ENCODE measurements around the gene KRTAP10-2. TPM values are rescaled to one million over a fixed set of nuclear protein-coding genes. Genes with fewer than 3 reads are reported as not detected.
"Not testable (repeated sequence)": the region's sequence is repeated elsewhere in the genome, so short reads cannot be mapped to it uniquely, and the experiment has no call there.

KRTAP10-2 gene
- total RNA-seq, 6 experiments from 2014 or later, result not detected

DNA sequence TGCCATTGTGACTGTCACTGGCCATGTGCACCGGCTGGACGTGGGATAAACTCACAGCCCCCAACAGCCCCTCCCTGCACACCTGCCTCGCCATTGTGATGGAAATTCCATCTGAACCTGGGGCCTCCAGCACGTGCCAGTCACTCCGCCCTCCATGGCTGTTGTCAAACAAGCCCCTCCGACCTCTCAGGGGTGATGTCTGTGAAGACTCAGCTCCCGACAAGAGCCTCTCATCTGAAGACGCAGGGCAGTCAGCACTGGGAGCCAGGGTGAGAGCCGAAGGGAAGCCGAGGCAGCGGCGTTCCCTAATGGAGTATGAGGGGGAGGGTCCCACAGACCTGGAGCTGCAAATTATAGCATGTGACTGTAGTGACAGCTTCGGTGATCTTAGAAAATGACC is 1.4 kb upstream of the KRTAP10-2 start:
- Mint-ChIP-seq H3K4me3 (no peak overlapping the region), H3K27ac (no peak overlapping the region), H3K36me3 (ENCODE audit: low read depth) (no peaks in the 10 kb centered on the region; the same call in 1 of the 2 replicates), H3K4me1 (ENCODE audit: low read depth) (no peaks in the 10 kb centered on the region), H3K9me3 (peaks cover 12% of the 10 kb centered on the region; the same call in 1 of the 2 replicates), H3K27me3 (ENCODE audit: insufficient read depth) (peaks cover 19% of the 10 kb centered on the region)
- DNase-seq, result no peak
- TF ChIP-seq, protein P1, sequence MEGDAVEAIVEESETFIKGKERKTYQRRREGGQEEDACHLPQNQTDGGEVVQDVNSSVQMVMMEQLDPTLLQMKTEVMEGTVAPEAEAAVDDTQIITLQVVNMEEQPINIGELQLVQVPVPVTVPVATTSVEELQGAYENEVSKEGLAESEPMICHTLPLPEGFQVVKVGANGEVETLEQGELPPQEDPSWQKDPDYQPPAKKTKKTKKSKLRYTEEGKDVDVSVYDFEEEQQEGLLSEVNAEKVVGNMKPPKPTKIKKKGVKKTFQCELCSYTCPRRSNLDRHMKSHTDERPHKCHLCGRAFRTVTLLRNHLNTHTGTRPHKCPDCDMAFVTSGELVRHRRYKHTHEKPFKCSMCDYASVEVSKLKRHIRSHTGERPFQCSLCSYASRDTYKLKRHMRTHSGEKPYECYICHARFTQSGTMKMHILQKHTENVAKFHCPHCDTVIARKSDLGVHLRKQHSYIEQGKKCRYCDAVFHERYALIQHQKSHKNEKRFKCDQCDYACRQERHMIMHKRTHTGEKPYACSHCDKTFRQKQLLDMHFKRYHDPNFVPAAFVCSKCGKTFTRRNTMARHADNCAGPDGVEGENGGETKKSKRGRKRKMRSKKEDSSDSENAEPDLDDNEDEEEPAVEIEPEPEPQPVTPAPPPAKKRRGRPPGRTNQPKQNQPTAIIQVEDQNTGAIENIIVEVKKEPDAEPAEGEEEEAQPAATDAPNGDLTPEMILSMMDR (IDR thresholded peaks at IDR 0.05), result no peak

DNA sequence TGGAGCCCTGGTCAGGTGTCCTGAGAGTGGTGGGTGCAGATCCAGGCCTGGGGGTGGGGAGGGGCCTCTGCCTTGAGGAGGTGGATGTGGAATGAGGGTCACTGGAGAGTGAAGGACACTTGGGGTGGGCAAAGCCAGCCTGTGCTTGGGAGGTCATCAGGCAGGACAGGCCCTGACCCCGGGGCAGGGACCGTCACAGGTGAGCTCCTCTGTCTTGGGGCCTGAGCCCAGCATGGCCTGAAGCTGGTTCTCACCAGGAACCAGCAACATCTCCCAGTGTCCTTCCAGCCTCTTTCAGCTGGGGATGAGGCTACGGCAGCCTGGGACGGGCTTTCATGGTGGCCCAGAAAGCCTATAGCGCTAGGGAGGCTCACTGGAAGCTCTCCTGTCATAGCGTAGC is 831 bp upstream of the KRTAP10-2 start:
- H3K27me3 Mint-ChIP-seq (ENCODE audit: insufficient read depth), result peaks cover 20% of the 10 kb centered on the region
- H3K4me3 Mint-ChIP-seq, result no peak overlapping the region
- TF ChIP-seq, protein P1 (IDR thresholded peaks at IDR 0.05), result no peak
- peaks cover 14% of the 10 kb centered on the region for H3K9me3 Mint-ChIP-seq
- no peaks in the 10 kb centered on the region; the same call in 1 of the 2 replicates for H3K36me3 Mint-ChIP-seq (ENCODE audit: low read depth)
- no peaks in the 10 kb centered on the region for H3K4me1 Mint-ChIP-seq (ENCODE audit: low read depth)
- H3K27ac Mint-ChIP-seq, result no peak overlapping the region
- DNase-seq, result no peak

DNA sequence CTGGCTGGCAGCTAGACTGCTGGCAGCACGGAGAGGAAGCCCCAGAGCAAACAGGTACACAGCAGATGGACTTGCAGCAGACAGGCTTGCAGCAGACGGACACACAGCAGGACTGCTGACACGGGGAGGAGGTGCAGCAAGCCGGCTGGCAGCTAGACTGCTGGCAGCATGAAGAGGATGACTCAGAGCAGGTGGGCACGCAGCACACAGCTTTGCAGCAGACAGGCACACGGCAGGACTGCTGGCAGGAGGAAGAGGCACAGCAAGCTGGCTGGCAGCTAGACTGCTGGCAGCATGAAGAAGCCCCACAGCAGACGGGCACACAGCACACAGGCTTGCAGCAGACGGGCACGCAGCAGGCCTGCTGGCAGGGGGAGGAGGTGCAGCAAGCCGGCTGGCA is 498 bp downstream of the KRTAP10-2 start:
- H3K27me3 Mint-ChIP-seq (ENCODE audit: insufficient read depth), result peaks cover 24% of the 10 kb centered on the region
- H3K4me1 Mint-ChIP-seq (ENCODE audit: low read depth), result no peaks in the 10 kb centered on the region
- DNase-seq, result no peak
- H3K4me3 Mint-ChIP-seq, result no peak overlapping the region
- peaks cover 22% of the 10 kb centered on the region for H3K9me3 Mint-ChIP-seq
- TF ChIP-seq, protein P1 (IDR thresholded peaks at IDR 0.05), result no peak
- no peak overlapping the region for H3K27ac Mint-ChIP-seq
- no peaks in the 10 kb centered on the region; the same call in 1 of the 2 replicates for H3K36me3 Mint-ChIP-seq (ENCODE audit: low read depth)

DNA sequence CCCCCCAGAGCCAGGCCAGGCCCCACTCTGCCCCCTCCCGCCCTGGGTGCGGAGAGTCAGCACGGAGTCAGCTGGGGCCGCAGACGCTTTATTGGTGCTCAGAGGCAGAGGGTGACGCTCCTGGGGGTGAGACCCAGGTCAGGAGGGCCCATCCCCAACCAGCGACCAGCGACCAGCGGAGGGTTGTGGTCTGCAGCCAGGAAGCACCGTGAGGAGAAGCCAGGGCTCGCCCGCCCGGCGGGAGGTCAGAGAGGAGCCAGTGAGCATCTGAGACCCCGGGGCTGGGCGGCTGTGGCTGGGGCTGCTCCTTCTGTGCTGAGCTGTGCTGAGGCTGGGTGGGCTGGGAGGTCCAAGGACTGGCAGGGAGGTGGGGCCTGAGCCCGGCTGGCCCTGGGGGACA is 1.0 kb downstream of the KRTAP10-2 start:
- not testable (repeated sequence) for H3K36me3 Mint-ChIP-seq (ENCODE audit: low read depth); H3K4me1 Mint-ChIP-seq (ENCODE audit: low read depth); H3K27ac Mint-ChIP-seq; DNase-seq; H3K4me3 Mint-ChIP-seq
- Mint-ChIP-seq H3K9me3 (peaks cover 22% of the 10 kb centered on the region), H3K27me3 (ENCODE audit: insufficient read depth) (peaks cover 24% of the 10 kb centered on the region)

DNA sequence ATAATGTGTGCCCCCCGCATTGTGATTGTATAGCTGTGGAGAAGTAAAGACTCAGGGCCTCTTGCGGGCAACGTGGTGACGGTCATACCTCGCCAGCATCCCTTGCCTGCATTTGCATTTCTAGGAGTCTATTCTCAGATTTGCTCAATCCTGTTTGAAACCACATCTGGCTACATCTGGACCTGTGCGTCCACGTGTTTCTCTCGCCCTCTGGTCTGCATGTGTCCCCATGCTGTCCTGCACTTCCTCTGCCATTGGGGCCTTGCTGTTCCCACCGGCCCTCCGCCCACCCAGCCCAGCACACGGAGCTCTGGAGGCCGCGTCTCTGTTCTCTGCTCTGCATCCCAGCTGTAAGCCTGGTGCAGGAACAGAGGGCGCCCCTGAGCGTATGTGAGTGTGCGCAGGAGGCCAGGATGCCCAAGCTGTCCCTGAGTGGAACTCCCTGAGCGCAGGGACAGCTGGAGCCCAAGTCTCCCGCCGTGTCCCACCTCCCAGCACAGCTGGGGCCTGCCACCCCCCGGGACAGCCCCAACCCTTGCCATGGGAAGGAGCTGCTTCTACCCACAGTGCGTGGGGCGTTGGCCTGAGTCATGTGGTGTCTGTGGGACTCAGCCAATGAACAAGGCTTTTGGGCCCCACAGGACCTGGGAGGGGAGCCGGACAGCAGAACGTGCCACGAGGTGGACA is 1.6 kb downstream of the KRTAP10-2 start:
- TF ChIP-seq, protein P1 (IDR thresholded peaks at IDR 0.05), result no peak
- Mint-ChIP-seq H3K4me3 (no peak overlapping the region), H3K36me3 (ENCODE audit: low read depth) (no peaks in the 10 kb centered on the region; the same call in 1 of the 2 replicates), H3K4me1 (ENCODE audit: low read depth) (no peaks in the 10 kb centered on the region), H3K9me3 (peaks cover 22% of the 10 kb centered on the region), H3K27me3 (ENCODE audit: insufficient read depth) (peaks cover 24% of the 10 kb centered on the region), H3K27ac (no peak overlapping the region)
- no peak for DNase-seq

DNA sequence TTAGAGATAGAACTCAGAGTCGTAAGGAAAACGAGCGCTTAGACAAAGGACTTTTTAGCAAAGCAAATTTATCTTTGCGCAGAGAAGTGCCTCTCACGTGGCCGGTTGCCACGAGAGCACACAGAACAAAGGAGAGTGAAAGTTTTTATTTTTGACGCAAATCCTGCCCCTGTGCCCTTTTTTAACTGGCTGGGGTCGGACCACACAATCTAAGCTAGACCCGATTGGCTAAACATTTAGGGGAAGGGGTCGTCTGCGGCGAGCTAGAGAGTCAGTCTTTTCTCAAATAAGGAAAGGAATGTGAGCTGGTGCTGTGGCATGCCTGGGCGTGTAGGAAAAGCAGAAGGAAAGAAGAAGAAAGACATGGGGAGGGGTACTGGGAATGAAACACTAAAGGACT is 2.4 kb downstream of the KRTAP10-2 start:
- Mint-ChIP-seq H3K27ac (no peak overlapping the region), H3K9me3 (peaks cover 22% of the 10 kb centered on the region), H3K27me3 (ENCODE audit: insufficient read depth) (peaks cover 21% of the 10 kb centered on the region), H3K4me3 (no peak overlapping the region; the same call in 1 of the 2 replicates), H3K4me1 (ENCODE audit: low read depth) (no peaks in the 10 kb centered on the region), H3K36me3 (ENCODE audit: low read depth) (no peaks in the 10 kb centered on the region; the same call in 1 of the 2 replicates)
- no peak for DNase-seq
- TF ChIP-seq, protein P1 (IDR thresholded peaks at IDR 0.05), result no peak
